WERI-Rb-1 (cell line): ENCODE measurements around the gene ARMC12.

Source experiments
- DNase-seq: peaks from one replicate; pipeline ENCODE4 v3.0.0-alpha.2; 2020
- H3K27ac ChIP-seq: fragments of 250-450 bp; sonication (Bioruptor Pico); 2 replicates; pipeline ENCODE4 v1.5.1; 2020; ENCODE audit warnings: mild to moderate bottlenecking, moderate library complexity
- H3K27me3 ChIP-seq: fragments of 250-450 bp; sonication (Bioruptor Pico); 2 replicates; pipeline ENCODE4 v1.5.1; 2021; ENCODE audit warnings: mild to moderate bottlenecking, low read depth, moderate library complexity; ENCODE audit not compliant: insufficient read depth, severe bottlenecking
- H3K36me3 ChIP-seq: fragments of 250-450 bp; sonication (Bioruptor Pico); 2 replicates; pipeline ENCODE4 v1.5.1; 2020; ENCODE audit warnings: mild to moderate bottlenecking, moderate library complexity
- H3K4me3 ChIP-seq: 2 replicates; pipeline ENCODE4 v1.5.1; 2011; ENCODE audit warnings: low read depth, mild to moderate bottlenecking, control low read depth, low read length
- H3K9me3 ChIP-seq: fragments of 250-450 bp; sonication (Bioruptor Pico); 2 replicates; pipeline ENCODE4 v1.5.1; 2021; ENCODE audit warnings: mild to moderate bottlenecking, moderate library complexity; ENCODE audit not compliant: severe bottlenecking
- CTCF ChIP-seq: IDR thresholded peaks from 2 replicates; pipeline ENCODE4 v1.5.1; 2011; ENCODE audit warnings: low read depth, mild to moderate bottlenecking, control low read depth, inconsistent platforms, low read length

The ARMC12 gene

GRCh38 chr6:35777356-35778102 lies 40.7 kb downstream of the ARMC12 start:
- H3K9me3 ChIP-seq, result peaks cover 3% of the 10 kb centered on the region
- DNase-seq, result no peak
- no peak overlapping the region for H3K27ac ChIP-seq
- no peaks in the 10 kb centered on the region for H3K27me3 ChIP-seq
- no peaks in the 10 kb centered on the region for H3K36me3 ChIP-seq
- no peak overlapping the region for H3K4me3 ChIP-seq
- TF ChIP-seq CTCF, result no peak

GRCh38 chr6:35778437-35778836 lies 41.6 kb downstream of the ARMC12 start:
- Histone ChIP-seq H3K4me3 (no peak overlapping the region), H3K9me3 (peaks cover 3% of the 10 kb centered on the region), H3K27ac (no peak overlapping the region), H3K27me3 (no peaks in the 10 kb centered on the region), H3K36me3 (no peaks in the 10 kb centered on the region)
- TF ChIP-seq CTCF, result no peak
- DNase-seq, result no peak

GRCh38 chr6:35780719-35781118 lies 43.9 kb downstream of the ARMC12 start, which contains the start of gene CLPSL1:
Gene CLPSL1, plus strand, starts transcription at chr6:35781019. Its CDS starts 92 bp downstream, at chr6:35781111.
- no peak for TF ChIP-seq CTCF

GRCh38 chr6:35781290-35781689 lies 44.5 kb downstream of the ARMC12 start:
- Histone ChIP-seq H3K27me3 (no peaks in the 10 kb centered on the region), H3K36me3 (no peaks in the 10 kb centered on the region), H3K27ac (no peak overlapping the region), H3K4me3 (no peak overlapping the region), H3K9me3 (no peaks in the 10 kb centered on the region)
- TF ChIP-seq CTCF, result no peak
- DNase-seq, result no peak

More at GRCh38 chr6:35780719-35781118, 43.9 kb downstream of the ARMC12 start, which contains the start of gene CLPSL1:
- Histone ChIP-seq H3K36me3 (no peaks in the 10 kb centered on the region), H3K27ac (no peak within 1 kb of the TSS), H3K27me3 (no peaks in the 10 kb centered on the region), H3K4me3 (no peak within 1 kb of the TSS), H3K9me3 (peaks cover 3% of the 10 kb centered on the region)
- no peak for DNase-seq

GRCh38 chr6:35782424-35782823 lies 45.6 kb downstream of the ARMC12 start:
- H3K36me3 ChIP-seq, result no peaks in the 10 kb centered on the region
- no peak overlapping the region for H3K27ac ChIP-seq
- DNase-seq, result no peak
- H3K4me3 ChIP-seq, result no peak overlapping the region
- no peaks in the 10 kb centered on the region for H3K9me3 ChIP-seq
- no peak for TF ChIP-seq CTCF
- no peaks in the 10 kb centered on the region for H3K27me3 ChIP-seq

GRCh38 chr6:35784200-35784599 lies 47.4 kb downstream of the ARMC12 start:
- DNase-seq, result no peak
- H3K27ac ChIP-seq, result no peak overlapping the region
- H3K4me3 ChIP-seq, result no peak overlapping the region
- H3K9me3 ChIP-seq, result no peaks in the 10 kb centered on the region
- peaks cover 3% of the 10 kb centered on the region for H3K27me3 ChIP-seq
- no peaks in the 10 kb centered on the region for H3K36me3 ChIP-seq
- no peak for TF ChIP-seq CTCF
